Stimulated activated CD8-positive, alpha-beta memory T cell treated with anti-CD3 and anti-CD28 coated beads, Interleukin-15, amount 100 ng/mL, for 24 hours (primary cell): ENCODE measurements around the gene SREBF1.

Experiments
- DNase-seq: peaks from one replicate; pipeline ENCODE4 v3.0.0-alpha.2; 2020; ENCODE audit warnings: low read depth

SREBF1 gene

DNA sequence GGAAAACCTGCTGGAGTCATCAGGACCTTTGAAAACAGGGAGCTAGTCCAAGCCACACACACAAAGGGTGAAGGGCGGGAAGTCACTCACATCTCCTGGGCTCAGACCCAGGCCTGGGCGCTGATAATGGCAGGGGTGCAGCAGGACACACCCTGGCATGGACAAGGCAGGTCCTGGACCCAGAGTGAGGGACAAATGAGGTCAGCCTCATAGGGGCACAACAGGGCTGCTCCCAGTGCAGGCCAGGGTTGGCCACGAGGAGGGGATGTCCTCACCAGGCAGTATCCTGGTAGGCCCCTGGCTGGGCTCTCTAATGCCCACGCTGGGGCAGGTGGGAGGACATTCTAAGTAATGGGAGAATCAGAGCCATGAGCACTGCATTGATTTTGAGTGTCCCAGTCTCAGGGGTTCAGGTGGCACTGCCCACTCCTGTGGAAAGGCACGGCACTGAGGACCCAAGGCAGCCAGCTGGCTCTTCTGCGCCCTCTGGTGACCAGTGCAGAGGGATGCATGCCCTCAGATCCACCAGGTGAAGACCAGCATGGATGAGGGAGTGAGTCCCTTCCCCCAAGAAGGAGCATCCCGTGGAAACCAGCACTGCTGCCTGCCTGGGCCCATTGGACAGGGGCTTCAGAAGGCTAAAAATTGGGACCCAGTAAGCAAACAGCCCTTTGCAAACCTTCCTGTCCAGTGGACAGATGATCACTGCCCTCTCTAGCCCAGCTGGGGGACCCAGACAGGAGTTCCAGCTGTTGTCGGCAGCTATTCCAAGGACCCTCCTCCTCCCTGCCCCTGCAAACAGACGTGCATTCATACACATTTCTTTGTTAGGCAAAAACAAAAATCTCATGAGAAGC, 23.4 kb upstream of the SREBF1 start:
- peak; percentile 37 for DNase-seq

DNA sequence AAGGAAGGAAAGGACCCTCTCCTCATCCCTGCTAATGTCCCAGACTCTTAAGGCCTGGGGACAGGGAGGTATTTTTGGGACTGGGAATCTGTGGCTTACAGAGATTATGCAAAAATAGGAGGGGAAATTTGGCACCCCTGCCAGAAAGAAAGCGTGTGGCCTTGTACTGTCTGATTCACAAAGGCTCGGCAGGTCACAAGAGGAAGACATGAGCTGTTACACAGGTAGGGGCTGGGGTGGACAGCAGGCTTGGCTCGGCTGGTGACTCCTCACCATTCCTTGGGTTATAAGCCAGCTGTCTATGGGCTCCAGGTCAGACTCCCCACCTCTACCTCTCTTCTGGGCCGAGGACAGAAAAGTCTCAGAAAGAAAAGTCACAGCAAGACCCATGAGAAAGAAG, 20.7 kb upstream of the SREBF1 start:
- no peak for DNase-seq

DNA sequence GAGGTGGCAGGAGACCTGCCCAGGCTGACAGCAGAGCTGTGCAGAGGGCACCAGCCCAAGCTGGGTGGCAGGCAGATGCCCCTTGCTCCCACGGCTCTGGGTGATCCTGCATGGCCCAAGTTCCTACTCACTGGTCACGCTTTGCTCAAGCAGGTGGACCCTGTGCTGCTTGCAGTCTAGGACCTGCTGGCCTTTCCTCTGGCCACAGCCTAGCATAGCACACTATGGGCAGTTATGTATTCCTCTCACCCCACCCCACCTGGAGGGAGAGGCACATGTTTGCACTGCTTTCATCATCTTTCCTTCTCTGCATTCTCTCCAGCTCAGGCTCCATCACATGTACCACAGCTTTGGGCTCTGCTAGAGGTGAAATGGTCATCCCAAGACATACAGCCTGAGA, 19.6 kb upstream of the SREBF1 start:
- DNase-seq: no peak

DNA sequence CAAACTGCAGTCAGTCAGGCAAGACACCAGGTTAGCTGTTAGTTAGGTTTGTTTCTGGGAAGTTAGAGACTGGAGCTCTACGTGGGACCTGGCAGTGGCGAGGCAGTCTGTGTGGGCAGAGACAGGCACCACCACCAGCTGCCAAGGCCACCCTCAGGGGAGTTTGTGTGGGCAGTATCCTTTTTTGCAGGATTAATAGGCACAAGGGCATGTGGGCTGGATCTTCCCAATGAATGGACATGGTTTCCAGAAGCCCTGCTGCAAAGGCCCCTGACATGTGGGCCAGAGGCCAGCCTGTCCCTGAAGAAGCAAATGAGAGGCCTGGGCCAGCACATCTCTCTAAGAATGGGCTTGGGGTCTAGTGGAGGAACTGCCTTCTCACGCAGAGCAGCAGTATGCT, 19.2 kb upstream of the SREBF1 start:
- no peak for DNase-seq

DNA sequence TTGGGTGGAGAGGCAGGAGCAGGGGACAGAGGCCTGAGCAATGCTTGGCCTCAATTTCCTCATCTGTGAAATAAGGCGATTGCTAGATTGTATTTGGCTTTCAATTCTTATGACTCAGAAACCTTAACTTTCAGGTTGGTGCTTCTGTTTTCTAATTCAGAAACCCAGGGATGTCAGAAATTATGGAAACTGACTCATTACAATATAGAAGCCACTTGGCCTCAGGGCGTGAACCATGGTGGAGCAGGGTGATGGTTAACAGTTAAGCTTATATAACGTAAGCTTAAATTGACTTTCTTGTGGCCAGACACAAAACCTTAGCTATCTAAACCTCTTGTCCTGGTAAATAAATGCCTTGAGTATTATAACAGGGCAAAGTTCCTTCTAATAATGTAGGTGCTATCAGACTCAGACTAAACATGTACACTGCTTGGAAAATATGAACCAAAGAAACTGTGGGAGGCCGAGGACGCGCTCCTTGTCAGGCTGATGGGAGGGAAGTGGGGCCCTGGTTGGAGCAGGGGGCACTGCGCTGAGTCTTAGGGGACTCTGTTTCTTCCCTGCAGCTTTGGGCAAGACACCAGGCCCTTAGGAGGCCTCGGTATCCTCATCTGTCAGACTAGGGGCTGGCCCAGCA, 17.1 kb upstream of the SREBF1 start:
- no peak for DNase-seq

DNA sequence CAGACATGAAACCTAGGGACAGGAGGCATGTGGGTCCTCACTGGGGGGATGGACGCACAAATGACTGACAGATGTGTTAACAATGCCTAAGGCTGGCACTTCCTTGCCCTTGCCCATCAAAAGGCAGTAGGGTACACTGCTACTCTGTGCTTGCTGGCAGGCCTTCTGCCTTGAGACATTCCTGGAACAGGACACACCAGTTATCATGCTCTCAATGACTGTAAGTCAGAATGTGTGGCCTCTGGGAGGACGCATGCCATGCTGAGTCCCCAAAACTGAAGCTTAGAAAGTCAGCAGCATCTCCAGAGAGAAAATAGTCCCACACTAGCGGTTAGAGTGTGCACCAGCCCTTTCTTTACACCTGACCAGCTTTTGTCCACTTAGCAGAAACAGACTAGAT, 16.1 kb upstream of the SREBF1 start:
- DNase-seq: no peak

DNA sequence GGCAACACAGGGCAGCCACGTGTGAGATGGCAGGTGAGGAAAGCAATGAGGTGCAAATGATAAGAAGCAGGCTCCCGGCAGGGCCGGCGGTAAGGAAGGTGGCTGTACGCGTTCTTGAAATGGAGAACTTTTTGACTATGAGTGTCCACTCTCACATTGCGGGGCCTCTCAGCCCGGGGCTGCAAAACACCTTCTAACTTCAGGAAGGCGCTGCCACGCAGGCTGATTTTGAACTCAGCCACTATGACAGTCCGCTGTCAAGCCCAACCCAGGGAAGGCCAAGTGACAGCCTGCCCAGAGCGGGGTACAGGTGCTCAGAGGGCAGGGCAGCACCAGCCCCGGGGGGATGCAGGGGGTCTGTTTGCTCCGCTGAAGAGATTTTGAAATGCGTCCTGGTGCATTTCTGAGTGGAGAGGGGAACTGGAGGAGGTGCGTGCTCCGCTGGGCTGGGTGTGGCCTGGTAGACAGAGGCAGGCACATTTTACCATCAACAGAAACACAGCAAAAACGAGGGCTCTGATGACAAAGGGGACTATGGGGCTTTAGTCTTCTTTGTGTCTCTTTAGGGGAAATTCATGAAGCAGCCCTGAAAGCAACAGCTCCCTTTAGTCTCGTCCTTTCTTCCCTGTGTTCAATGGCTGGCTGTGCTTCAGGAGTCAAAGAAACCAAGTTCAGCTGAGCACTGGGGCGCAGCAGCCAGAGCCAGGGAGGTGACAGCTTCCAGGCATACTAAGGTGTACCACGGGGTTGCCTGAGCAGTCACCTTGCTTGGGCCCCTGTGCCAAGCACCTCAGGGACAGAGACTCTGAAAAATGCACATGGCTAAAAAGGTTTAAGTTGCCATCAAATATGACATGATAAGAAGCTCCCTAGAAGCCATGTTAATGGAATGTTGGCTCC, 14.6 kb upstream of the SREBF1 start:
- no peak for DNase-seq

DNA sequence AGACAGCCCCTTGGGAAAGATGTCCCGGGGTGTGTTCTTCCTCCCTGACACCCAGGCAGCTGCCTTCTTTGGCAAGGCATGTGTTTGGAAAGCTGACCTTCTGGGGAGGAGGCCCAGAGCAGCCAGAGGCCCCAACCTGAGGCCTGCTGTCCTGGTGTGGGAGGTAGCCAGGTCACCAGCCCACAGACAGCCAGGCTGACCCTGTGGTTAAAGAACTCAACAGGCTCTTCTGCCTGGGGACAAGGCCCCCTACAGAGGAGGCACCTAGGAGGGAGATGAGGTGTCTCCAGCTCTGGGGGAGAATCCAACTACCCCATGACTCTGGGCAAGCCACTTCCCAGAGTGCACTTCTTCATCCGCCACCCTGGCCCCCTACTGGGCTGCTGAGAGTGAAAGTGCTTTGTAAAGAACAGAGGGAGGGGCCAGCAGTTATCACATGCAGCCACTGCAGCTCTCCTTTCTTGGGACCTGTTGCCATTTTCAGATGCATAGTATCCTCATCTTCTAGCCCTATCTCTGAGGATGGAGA, 13.1 kb upstream of the SREBF1 start:
- no peak for DNase-seq

DNA sequence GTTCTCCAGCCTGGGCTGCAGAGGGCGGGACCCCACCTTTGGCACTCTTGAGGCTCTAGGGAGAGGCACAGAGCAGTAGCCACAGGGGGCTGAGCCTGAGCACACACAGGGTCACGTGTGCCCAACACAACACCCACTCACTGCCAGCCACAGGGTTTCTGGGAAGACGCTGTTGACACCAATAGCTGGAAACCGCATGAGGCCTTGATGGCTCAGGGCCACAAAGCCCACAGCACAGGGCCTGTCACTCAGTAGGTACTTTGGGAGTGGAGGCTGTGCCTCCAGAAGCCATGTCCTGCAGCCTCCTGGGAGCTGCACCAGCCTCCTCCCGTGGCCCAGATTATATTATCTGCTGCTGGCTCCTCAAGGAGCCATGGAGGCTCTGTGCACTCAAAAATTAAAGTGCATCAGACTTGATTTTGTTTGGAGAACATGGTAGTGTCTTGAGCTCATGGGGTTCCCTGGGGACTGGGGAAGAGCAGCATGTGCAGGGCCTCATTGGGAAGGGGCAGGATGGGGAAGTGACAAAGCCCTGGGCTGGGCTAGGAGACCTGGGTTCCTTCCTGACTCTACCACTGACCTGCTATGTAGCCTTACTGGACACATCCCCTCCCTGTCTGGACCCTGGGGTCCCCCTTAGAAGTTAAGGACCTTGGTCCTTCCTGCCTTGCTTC, 12.5 kb upstream of the SREBF1 start:
- peak; percentile 57 for DNase-seq

DNA sequence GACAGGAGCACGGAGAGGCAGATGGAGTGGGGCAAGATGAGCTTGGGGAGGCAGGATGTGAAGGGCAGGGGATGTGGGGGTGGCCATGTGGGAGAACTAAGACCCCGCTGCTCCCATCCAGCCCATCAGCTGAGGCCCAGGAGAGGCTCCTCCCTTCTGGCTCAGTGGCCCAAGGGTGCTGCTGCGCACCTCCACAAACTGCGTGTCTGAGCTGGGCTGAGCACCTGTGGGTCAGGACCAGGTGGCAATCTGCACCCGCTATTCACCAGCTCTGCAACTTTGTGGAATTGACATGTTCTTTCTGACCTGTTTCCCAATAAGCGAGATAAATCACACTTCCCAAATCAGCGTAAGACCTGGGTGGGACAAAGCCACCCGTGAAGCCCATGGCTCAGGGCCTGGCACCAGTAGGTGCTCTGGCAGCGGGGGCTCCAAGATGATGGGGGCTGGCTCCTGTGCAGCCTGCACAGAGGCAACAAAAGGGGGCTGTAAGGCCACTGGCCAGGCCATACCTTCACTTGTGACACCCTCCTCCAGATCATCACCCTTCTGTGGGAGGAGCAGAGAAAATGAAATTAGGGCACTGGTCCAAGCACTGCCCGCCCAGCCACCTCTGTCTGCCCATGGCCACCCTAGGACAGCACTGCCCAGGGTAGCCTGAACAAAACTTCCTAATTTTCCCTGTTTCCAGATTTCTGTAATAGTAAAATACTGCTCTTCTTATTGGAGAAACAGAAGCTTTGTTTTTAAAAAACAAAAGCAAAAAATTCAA, 11.7 kb upstream of the SREBF1 start:
- DNase-seq: no peak

DNA sequence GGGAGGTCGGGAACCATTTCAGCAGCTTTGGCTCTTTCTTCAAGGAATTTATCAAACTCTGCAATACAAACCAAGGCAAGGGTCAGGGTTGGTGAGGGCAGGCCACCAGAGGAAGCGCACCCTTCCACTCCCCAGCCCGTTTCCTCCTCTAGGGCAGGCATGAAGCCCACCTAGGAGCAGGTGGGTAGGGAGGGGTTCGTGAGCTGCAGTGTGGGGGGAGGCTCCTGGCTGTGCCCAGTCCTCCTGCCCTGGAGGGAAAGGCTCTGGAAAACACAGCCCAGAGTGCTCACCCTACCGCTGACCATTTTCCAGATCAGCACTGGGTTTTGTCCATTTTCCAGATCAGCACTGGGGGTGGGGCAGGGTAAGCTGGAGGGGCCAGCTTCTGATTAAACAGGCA, 10.9 kb upstream of the SREBF1 start:
- DNase-seq: no peak

DNA sequence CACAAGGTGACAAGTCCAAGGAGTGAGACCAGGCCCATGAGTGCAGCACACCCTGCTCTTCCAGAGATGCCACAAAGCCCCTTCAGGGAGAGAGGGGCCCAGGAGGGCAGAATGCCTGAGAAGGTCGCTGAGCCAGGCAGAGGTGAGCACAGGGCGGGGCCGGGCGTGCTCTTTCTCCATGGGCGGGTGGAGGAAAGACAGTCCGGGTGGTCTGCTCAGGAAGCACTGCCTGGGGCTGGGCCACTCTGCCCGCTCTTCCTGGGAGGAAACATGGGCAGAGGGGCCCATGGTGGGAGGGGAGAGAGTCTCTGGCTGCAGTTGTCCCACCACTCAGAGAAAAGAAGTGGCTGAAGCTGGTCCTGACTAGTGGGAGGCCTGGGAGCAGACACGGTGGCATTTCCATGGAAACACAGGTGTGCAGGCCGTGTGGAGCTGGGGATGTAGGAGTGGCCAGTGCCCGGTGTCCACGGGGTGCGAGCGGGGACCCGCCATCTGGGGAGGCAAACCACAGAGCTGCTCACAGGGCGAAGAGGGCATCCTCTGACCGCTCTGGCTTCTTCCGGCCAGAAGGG, 10.4 kb upstream of the SREBF1 start:
- no peak for DNase-seq

DNA sequence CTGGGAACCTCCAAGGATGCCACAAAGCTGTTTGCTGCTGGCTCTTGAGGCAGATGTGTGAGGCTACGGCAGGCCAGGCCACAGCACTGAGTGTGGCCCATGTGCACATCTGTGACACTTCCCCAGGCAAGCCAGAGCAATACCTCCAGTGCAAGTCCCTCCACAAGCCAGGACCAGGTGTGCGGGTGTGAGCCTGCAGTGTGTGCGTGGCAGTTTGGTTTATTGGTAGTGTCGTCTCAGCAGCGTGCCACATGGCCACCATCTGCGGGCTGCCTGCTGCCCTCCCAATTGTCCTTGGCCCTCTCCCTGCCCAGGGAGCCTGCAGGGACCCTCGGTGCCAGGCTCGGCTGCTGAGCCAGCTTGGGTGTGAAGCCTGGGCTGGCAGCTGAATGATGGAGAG, 9.9 kb upstream of the SREBF1 start:
- DNase-seq: no peak

DNA sequence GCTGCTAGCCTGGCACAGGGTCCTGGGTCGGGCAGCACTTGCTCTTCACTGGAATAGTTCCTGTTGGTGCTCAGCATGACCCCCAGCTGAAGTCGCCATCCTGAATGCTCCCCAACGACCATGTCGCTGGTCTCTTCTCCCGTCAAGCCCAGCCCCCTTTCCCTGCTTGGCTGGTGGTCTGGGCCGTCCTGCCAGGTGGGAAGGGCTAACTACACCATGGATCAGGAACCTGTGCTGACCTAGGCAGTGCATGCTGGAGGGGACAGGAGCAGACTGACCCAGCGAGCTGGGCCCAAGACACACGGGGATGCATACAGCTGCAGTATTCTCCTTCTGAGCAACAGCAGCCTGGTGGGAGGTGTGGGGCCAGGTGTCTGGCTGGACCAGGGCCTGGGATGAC, 9.2 kb upstream of the SREBF1 start:
- no peak for DNase-seq

DNA sequence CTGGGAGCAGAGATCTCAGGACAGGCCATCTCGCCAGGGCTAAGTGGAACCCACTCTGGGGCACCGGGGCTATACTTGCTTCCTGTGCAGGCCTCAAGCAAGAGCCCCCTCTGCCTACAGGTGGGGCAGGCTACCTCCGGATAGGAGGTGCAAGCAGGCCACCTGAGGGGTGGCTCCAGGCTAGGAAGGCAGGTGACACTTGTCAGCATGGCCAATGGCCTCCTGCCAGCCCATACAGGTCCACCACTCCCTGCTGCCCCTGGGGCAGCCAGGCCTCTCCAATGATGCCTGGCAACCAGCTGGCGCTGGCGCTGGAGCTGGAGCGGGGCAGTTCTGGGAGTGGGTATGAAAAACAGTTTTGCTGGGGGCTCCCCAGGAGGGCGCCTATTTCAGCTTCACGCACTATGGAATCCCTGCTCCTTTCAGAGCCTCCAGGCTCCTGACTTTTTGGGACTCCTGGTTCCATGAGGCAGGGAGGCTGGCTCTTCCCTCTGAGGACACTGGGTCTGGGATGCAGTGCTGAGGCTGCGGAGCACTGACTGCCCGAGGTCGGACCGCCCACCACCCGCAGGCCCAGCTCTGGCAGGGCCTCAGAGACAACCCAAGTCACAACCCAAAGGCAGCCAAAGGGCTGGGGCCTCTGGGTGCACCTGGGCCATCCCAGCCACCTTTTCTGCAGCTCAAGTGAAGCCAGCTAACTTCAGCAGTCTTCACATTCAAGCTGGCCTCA, 8.4 kb upstream of the SREBF1 start:
- no peak for DNase-seq

DNA sequence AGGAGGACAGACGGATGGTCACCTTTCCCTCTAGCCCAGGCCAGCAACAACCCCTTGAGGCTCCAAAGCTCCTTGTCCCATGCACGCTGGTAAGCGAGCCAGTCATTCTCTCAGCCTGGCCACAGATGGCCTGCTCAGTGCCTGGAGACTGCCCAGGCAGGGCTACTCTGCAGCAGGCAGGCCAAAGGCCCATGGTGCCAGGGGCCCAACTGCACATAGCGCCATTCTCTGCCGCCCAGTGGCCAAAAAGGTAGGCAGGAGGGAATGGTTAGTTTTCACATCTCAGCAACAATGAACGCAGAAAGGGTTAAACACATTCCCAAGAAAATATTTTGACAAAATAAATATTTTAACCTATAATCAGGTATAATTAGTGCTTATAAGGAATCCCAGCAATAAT, 7.7 kb upstream of the SREBF1 start:
- DNase-seq: no peak

DNA sequence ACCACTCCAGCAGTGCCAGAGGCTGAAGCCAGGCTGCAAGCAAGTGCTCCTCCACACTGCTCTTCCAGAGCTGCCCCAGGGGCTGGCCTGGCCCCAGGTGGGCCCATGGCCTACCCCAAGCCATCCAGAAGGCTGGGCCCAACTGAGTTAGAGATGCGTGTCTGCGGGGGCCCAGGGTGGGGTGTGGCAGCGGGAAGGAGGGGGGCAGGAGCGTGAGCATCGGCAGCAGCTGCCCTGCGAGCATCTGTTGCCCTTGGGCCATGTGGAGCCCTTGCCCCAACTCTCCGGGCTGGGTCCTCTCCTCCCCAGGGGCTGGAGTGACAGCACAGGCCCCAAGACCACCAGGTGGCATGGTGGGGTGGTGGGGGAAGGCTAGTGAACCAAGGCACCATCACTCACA, 7.3 kb upstream of the SREBF1 start:
- DNase-seq: no peak

DNA sequence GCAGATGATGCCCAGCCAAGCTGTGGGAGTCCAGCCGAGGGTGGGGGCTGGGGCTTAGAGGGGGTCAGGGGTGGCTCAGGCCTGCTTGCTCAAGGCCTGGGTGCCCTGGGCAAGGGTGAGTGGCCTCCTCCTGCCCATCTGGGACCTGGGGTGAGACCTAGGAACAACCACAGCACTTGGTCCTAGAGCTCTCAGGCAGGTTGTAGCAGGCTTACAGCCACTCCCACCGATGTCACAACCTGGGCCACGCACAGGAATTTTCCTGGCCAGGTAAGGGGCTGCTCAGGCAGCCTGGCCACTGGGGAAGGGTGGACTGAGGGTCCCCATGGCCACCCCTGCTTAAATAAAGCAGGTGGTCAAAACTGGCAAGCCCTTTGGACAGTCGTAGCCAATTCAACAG, 6.3 kb upstream of the SREBF1 start:
- no peak for DNase-seq

DNA sequence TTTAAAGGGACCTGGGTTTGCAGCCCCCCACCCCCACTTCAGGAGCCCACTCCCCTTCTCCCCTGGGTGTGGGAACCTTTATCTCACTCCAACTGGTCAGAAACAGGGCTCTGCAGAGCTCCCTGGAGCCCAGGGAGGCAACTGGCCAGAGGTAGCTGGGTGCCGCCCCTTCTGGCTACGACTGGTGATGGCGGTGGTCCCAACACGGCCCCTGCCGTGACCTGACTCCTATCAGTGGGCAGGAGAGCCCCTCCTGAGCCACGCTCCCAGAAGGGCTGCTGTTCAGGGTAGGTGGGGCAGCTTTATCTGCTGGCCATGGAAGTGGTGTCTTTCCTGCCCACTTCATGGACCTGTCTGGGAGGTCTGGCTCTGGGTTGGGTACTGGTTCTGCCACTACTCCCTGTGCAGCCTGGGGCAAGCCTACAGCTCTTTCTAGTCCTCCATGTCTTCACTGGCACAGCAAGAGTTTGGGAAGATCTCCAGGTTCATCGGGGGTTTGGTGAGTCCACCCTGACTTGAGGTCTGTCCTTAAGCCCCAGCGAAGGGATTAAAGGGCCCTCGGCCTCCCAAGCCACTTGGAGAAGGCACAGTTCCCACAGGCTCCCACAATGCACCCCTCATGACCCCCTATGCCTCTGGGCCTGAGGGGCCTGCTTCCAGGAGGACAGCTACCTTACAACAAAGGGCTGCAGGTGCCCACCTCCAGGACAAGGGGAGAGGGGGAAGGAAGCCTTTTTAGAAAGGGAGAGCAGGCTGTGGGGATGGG, 5.5 kb upstream of the SREBF1 start:
- DNase-seq: no peak
